ENCODE data around the gene HSPB8.

DNA sequence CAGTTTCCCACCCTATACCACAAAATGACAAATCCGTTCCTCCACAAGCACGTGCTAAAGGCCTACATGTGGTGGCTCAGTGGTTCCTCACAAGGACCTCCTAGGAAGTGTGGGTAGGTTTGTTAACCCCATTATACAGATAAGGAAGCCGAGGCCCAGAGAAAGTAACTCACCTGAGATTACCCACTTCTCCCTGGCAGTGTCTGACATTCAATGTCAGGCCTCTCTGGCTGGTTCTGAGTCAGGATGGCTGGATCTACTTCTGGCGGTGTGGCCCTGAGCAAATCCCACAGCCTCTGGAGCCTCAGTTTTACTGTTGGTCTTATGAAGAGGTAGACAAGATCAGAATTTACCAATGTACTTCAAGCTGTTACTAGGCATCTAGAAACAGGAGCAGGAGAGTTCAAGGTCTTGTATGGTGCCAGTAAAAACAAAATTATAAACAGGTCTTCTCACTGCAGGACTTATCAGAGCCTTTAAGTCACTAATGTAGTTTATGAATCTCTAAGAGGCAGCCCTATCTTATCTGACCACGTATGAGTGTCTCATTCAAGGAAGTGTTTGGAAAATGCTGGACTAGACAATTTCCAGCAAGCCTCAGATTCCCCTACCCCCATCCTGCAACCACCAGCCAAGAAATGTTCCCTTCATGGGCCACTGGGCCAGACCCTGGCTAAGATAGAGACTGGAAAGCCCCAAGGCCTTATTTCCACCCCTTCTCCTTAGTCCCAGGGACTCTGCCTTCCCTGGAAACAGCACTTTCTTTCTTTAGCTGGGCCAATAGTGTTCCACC is 4.2 kb downstream of the HSPB8 start:
- TF ChIP-seq, protein P1, sequence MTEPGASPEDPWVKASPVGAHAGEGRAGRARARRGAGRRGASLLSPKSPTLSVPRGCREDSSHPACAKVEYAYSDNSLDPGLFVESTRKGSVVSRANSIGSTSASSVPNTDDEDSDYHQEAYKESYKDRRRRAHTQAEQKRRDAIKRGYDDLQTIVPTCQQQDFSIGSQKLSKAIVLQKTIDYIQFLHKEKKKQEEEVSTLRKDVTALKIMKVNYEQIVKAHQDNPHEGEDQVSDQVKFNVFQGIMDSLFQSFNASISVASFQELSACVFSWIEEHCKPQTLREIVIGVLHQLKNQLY (CRISPR knock-in tag; IDR thresholded peaks at IDR 0.05), result no peak
- TF ChIP-seq, protein P2, sequence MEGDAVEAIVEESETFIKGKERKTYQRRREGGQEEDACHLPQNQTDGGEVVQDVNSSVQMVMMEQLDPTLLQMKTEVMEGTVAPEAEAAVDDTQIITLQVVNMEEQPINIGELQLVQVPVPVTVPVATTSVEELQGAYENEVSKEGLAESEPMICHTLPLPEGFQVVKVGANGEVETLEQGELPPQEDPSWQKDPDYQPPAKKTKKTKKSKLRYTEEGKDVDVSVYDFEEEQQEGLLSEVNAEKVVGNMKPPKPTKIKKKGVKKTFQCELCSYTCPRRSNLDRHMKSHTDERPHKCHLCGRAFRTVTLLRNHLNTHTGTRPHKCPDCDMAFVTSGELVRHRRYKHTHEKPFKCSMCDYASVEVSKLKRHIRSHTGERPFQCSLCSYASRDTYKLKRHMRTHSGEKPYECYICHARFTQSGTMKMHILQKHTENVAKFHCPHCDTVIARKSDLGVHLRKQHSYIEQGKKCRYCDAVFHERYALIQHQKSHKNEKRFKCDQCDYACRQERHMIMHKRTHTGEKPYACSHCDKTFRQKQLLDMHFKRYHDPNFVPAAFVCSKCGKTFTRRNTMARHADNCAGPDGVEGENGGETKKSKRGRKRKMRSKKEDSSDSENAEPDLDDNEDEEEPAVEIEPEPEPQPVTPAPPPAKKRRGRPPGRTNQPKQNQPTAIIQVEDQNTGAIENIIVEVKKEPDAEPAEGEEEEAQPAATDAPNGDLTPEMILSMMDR (IDR thresholded peaks at IDR 0.05), result no peak
- no peak for TF ChIP-seq ZNF138 (CRISPR knock-in tag; conservative IDR thresholded peaks at IDR 0.05)

Measured in WTC11 (cell line).